Epidermal melanocyte (primary cell): Measurements from ENCODE around the gene TREM2.
A peak's percentile ranks its signal among the peaks of the same experiment; 100 is the strongest.

Source experiments
- DNase-seq: peaks from one replicate; pipeline ENCODE4 v3.0.0; 2011; ENCODE audit warnings: low spot score; ENCODE audit not compliant: insufficient read length

Gene TREM2

GRCh38 chr6:41184761-41185160 is 21.8 kb upstream of the TREM2 start:
- no peak for DNase-seq

GRCh38 chr6:41182069-41183034 is 19.4 kb upstream of the TREM2 start:
- DNase-seq: peak; percentile 78

- DNase-seq: no peak
Measured at GRCh38 chr6:41181566-41181965, 18.6 kb upstream of the TREM2 start.

- no peak for DNase-seq
Measured at GRCh38 chr6:41179163-41179562, 16.2 kb upstream of the TREM2 start.

GRCh38 chr6:41177695-41178094 is 14.8 kb upstream of the TREM2 start:
- DNase-seq: no peak

GRCh38 chr6:41177287-41177686 is 14.4 kb upstream of the TREM2 start:
- DNase-seq: no peak

GRCh38 chr6:41176189-41176588 is 13.3 kb upstream of the TREM2 start:
- DNase-seq: no peak

- no peak for DNase-seq
Measured at GRCh38 chr6:41175084-41175483, 12.2 kb upstream of the TREM2 start.

GRCh38 chr6:41174610-41175009 is 11.7 kb upstream of the TREM2 start:
- no peak for DNase-seq

GRCh38 chr6:41171908-41172307 is 9.0 kb upstream of the TREM2 start:
- DNase-seq: no peak

GRCh38 chr6:41170547-41171160 is 7.7 kb upstream of the TREM2 start:
- no peak for DNase-seq

- DNase-seq: no peak
Measured at GRCh38 chr6:41167173-41167963, 4.5 kb upstream of the TREM2 start.

GRCh38 chr6:41164551-41165120 is 1.7 kb upstream of the TREM2 start:
- DNase-seq: no peak

- no peak for DNase-seq
Measured at GRCh38 chr6:41163419-41163717, 452 bp upstream of the TREM2 start.

- no peak for DNase-seq
Measured at GRCh38 chr6:41161851-41162552, 914 bp downstream of the TREM2 start.

GRCh38 chr6:41161380-41161779 is 1.5 kb downstream of the TREM2 start:
- DNase-seq: no peak

- no peak for DNase-seq
Measured at GRCh38 chr6:41160933-41161332, 2.0 kb downstream of the TREM2 start.

GRCh38 chr6:41159415-41160082 is 3.4 kb downstream of the TREM2 start:
- no peak for DNase-seq

GRCh38 chr6:41157323-41157722 is 5.6 kb downstream of the TREM2 start:
- DNase-seq: no peak

GRCh38 chr6:41156771-41157170 is 6.1 kb downstream of the TREM2 start:
- no peak for DNase-seq

- DNase-seq: no peak
Measured at GRCh38 chr6:41156001-41156400, 6.9 kb downstream of the TREM2 start.
